Measurements from ENCODE around the gene FOXO4. TPM values are rescaled to one million over a fixed set of nuclear protein-coding genes. Genes with fewer than 3 reads are reported as not detected.
A peak's percentile ranks its signal among the peaks of the same experiment; 100 is the strongest.

Gene FOXO4
- total and polyA plus RNA-seq, 2 of the 13 experiments (the other 11 are each of a cell fraction or from before 2014, with no cell fraction given), result 5.1 to 5.7 TPM

GRCh38 chrX:71068044-71068918, 27.4 kb upstream of the FOXO4 start, which contains the start of gene SNX12 (continued):
- TF ChIP-seq KMT2A (CRISPR knock-in tag; IDR thresholded peaks at IDR 0.05) (peak; percentile 49; the same call in 1 of the 2 replicates), GTF3A (CRISPR knock-in tag; conservative IDR thresholded peaks at IDR 0.05) (no peak), ZNF276 (CRISPR knock-in tag; IDR thresholded peaks at IDR 0.05; ENCODE audit: low read depth) (no peak), ZIK1 (CRISPR knock-in tag; IDR thresholded peaks at IDR 0.05; ENCODE audit: borderline replicate concordance, low read depth) (no peak), ZNF597 (CRISPR knock-in tag; IDR thresholded peaks at IDR 0.05) (no peak), PAWR (CRISPR knock-in tag; IDR thresholded peaks at IDR 0.05; ENCODE audit: borderline replicate concordance) (no peak), PLRG1 (conservative IDR thresholded peaks at IDR 0.05) (no peak), FOXK2 (IDR thresholded peaks at IDR 0.05) (no peak), TEAD2 (CRISPR knock-in tag; IDR thresholded peaks at IDR 0.05) (no peak), ZNF414 (CRISPR knock-in tag; IDR thresholded peaks at IDR 0.05) (peak; percentile 64; the same call in 1 of the 2 replicates), RFXAP (CRISPR knock-in tag; IDR thresholded peaks at IDR 0.05; ENCODE audit: borderline replicate concordance) (peak; percentile 99), NFKBIZ (CRISPR knock-in tag; IDR thresholded peaks at IDR 0.05) (no peak), NCOR1 (IDR thresholded peaks at IDR 0.05; ENCODE audit: borderline replicate concordance, low read length) (peak; percentile 29; the same call in 1 of the 2 replicates), ZNF430 (CRISPR knock-in tag; IDR thresholded peaks at IDR 0.05) (no peak), USF2 (IDR thresholded peaks at IDR 0.05; ENCODE audit: low read depth, low read length) (no peak), USF2 (CRISPR knock-in tag; IDR thresholded peaks at IDR 0.05; ENCODE audit: borderline replicate concordance) (no peak; the same call in none of the 2 replicates), CC2D1A (CRISPR knock-in tag; IDR thresholded peaks at IDR 0.05) (no peak), HOXD1 (CRISPR knock-in tag; IDR thresholded peaks at IDR 0.05) (no peak), ATF5 (CRISPR knock-in tag; IDR thresholded peaks at IDR 0.05; ENCODE audit: low read depth) (no peak), CEBPB (IDR thresholded peaks at IDR 0.05; ENCODE audit: borderline replicate concordance, low read depth, low read length) (no peak), ZNF335 (CRISPR knock-in tag; IDR thresholded peaks at IDR 0.05) (no peak; the same call in 1 of the 2 replicates), SMC3 (IDR thresholded peaks at IDR 0.05; ENCODE audit: low read length) (no peak), HOXA9 (CRISPR knock-in tag; IDR thresholded peaks at IDR 0.05; ENCODE audit: borderline replicate concordance) (no peak)

Data from HepG2 (cell line).